Measurements from ENCODE around the gene GPR83.
"Not testable (repeated sequence)": the region's sequence is repeated elsewhere in the genome, so short reads cannot be mapped to it uniquely, and the experiment has no call there.

The GPR83 gene

GRCh38 chr11:94370576-94370975 lies 30.6 kb downstream of the GPR83 start:
- DNase-seq (ENCODE audit: low read depth in 2 of 2), result not testable (repeated sequence)

GRCh38 chr11:94350850-94351563 lies 50.2 kb downstream of the GPR83 start:
- not testable (repeated sequence) for DNase-seq (ENCODE audit: low read depth in 2 of 2)

- DNase-seq (ENCODE audit: low read depth in 2 of 2), result not testable (repeated sequence)
Observed at GRCh38 chr11:94346311-94346710, 54.9 kb downstream of the GPR83 start.

DNA sequence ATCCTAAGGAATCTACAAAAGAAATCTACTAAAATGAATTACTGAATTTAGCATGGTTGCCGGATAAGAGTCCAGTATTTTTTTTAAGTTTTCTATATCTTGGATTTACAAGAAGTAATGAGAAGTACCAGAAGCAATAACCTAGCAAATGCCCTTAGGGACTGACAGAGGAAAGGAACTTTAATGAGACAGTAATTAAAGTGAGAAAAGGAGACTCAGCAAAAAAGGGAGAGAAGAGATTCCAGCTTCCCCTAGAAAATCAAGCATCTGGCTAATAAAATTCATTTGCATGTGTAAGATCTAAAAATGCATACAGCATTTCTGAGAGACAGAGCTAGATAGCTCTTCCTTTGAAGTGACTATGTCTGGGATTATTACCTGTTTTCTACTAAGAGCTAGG lies 57.7 kb downstream of the GPR83 start:
- no peak for DNase-seq (ENCODE audit: low read depth in 2 of 2)

DNA sequence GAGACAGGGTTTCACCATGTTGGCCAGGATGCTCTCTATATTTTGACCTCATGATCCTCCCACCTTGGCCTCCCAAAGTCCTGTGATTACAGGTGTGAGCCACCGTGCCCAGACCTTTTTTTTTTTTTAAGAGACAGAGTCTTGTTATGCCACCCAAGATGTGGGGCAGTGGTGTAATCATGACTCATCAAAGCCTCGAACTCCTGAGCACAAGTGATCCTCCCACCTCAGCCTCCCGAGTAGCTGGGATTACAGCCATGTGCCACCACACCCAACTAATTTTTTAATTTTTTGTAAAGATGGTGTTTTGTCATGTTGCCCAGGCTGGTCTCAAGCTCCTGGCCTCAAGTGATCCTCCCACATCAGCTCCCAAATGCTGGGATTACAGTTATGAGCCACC lies 59.0 kb downstream of the GPR83 start:
- no peak for DNase-seq (ENCODE audit: low read depth in 2 of 2)

- no peak for DNase-seq (ENCODE audit: low read depth in 2 of 2)
Observed at GRCh38 chr11:94338651-94339050, 62.6 kb downstream of the GPR83 start.

DNA sequence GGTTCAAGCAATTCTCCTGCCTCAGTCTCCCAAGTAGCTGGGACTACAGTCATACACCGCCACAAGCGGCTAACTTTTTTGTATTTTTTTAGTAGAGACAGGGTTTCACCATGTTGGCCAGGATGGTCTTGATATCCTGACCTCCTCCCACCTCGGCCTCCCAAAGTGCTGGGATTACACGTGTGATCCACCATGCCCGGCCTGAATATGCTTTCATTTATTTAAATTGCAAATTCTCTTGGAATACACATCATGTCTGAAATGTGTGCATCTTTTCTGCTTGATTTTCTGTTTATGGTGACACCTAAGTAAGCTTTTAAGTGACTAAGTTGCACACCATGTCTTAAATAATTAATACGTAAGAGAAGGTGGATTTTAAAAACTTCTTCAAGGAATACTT lies 65.2 kb downstream of the GPR83 start:
- DNase-seq (ENCODE audit: low read depth in 2 of 2), result no peak

DNA sequence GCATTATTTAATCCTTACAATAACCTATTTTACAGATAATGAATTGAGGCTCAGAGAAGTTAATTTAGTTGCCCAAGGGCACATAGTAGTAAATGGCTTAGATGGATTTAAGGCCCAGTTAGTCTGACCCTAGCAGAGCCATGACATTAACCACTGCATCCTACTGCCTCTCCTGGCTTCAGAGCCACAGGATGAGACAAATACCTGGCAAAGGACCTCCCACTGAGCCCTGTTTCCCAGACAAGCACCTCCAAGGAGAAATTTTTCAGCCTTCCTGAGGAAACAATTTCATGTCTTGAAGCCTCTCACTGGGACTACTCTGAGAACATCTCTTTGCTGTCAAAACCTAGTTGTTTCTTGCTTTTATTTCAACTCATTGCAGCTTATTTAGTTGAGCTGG lies 68.4 kb downstream of the GPR83 start:
- no peak for DNase-seq (ENCODE audit: low read depth in 2 of 2)

DNA sequence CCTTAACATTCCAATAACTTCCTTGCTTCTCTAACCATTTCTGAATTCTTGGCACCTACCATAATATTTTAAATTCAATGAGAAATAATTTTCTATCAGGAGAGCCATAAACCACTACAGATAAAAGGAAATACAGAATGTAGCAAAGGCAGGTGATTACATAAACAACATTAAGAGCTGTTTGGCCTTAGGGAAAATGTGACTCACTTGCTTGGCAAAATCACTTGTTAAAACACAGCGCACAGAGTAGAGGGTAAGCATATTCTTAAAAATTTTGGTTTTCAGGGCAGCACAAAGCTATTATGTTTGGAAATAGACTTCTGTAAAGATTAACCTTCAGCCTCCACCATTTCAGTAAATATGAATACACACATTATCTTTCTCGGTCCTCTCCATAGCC lies 70.4 kb downstream of the GPR83 start:
- DNase-seq (ENCODE audit: low read depth in 2 of 2), result no peak

DNA sequence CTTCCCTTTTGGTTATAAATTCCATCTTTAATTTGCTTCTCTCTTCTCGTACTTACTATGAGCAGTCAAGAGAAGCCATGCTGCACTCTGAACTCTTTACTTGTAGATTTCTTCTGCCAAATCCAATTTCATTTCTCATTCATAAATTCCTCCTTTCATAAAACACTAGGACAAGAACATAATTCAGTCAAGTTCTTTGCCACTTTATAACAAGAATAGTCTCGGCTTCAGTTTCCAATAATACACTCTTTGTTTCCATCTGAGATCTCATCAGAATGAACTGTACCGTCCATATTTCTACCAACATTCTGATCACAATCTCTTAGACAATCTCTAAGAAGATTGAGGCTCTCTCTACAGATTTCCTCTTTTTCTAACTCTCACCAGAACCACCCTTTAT lies 71.7 kb downstream of the GPR83 start:
- no peak for DNase-seq (ENCODE audit: low read depth in 2 of 2)

- DNase-seq (ENCODE audit: low read depth in 2 of 2), result no peak
Observed at GRCh38 chr11:94328587-94329080, 72.6 kb downstream of the GPR83 start.
